ENCODE data around the gene RHOB.
"Not testable (repeated sequence)": the region's sequence is repeated elsewhere in the genome, so short reads cannot be mapped to it uniquely, and the experiment has no call there.

Gene RHOB

GRCh38 chr2:20422402-20423271 lies 24.2 kb upstream of the RHOB start:
- peak; percentile 6 for DNase-seq (ENCODE audit: low spot score)

DNA sequence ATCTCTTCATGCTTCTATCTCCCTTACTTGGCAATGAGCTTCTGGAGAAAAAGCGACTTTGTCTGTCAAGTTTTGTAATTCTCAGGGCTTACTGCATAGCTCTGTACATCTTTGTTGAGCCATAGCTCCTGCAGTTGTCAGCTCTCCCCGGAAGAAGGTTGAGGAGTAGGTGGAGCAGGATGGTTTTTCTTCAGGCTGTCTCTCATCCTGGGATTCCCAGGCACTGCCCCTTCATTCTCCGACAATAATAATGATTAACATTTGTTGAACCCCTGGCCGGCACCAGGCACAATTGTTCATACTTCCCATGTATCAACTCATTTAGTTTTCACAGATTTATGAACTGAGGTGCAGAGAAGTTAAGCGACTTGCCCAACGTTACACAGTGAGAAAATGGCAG lies 23.5 kb upstream of the RHOB start:
- no peak for DNase-seq (ENCODE audit: low spot score)

DNA sequence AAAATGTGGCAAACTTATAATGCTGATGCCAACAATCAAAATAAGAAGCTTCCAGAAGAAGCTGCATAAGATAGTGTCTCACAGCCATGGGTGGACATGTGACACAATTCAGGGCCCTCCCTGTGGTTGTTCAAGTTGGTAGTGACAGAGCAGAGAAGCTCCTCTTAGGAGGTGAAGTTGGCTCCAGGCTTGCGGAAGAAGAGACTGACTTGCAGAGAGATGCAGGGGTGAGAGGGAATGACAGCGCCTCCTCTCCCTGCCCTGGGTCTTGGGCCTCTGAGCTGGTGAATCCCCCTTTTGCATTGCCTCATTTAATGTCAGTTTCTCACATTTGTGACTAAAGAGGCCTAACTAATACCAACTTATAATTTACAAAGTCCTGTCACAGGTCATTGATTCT lies 23.0 kb upstream of the RHOB start:
- no peak for DNase-seq (ENCODE audit: low spot score)

- DNase-seq (ENCODE audit: low spot score) = no peak
Observed at GRCh38 chr2:20424300-20425290, 22.3 kb upstream of the RHOB start.

GRCh38 chr2:20425371-20425881 lies 21.4 kb upstream of the RHOB start:
- DNase-seq (ENCODE audit: low spot score) = no peak

GRCh38 chr2:20425884-20426283 lies 21.0 kb upstream of the RHOB start:
- DNase-seq (ENCODE audit: low spot score) = no peak

GRCh38 chr2:20427931-20428526 lies 18.8 kb upstream of the RHOB start:
- DNase-seq (ENCODE audit: low spot score) = no peak

DNA sequence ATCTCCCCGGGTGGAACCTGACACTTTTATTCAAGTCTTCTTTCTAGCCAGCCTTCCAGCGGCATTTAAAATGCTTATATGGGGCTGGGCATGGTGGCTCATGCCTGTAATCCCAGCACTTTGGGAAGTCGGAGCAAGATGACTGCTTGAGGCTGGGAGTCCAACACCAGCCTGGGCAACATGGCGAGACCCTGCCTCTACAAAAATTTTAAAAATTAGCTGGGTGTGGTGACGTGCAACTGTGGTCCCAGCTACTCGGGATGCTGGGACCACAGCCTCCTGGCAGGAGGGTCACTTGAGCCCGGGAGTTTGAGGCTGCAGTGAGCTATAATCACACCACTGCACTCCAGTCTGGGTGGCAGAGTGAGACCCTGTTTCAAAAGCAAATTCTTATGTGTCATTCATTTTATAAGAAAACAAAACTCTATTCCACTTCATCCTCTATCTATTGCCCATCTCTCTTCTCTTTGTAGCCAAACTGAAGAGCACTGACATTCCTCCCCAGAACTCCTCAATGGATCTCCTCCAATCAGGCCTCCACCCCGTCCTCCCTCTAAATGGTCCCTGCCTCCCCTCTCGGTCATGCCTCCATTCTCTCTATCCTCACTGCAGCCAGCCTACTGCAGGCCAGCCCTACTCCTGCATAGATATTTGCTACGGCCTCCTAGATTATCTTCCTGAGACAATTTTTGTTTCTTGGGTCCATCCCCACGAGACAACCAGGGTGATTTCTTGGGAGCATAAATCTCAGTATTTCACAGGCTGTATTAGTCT lies 18.0 kb upstream of the RHOB start:
- no peak for DNase-seq (ENCODE audit: low spot score)

- DNase-seq (ENCODE audit: low spot score) = no peak
Observed at GRCh38 chr2:20429528-20429927, 17.3 kb upstream of the RHOB start.

GRCh38 chr2:20430035-20430434 lies 16.8 kb upstream of the RHOB start:
- DNase-seq (ENCODE audit: low spot score) = no peak

GRCh38 chr2:20430461-20431300 lies 16.2 kb upstream of the RHOB start:
- DNase-seq (ENCODE audit: low spot score) = no peak

DNA sequence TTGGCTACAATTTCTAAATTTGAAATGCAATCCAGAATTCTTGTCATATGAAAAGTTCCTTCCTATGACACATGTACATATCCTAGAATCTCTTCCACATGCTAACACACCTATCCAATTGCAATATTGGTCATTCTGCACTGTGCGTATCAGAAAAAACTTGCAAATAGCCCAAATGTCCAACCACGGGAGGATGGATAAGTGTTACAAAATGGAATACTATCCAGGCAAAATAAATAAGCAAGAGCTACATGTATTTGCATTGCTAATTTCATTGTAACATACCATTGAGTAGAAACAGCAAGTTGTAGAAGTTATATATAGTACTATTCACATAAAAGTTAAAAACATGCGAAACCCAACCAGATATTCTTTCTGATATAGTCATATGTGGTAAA lies 15.6 kb upstream of the RHOB start:
- no peak for DNase-seq (ENCODE audit: low spot score)

DNA sequence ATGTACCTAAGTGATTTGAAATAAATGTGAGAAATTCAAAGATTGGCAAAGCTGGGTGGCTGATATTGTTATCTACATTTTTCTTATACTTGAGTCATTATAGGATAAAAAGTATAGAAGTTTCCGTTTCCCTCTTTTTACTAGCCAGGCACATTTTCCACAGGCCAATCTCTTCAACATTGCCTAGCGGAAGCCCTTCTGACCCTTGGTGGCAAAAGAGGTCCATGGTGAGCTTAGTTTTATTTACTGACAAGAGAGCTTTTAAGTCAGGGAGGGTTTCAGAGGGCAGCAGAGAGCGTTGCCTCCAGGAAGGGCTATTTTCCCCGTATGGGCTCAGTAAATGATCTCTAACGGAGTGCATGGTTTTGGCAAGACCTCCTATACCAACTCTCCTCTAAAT lies 15.1 kb upstream of the RHOB start:
- no peak for DNase-seq (ENCODE audit: low spot score)

DNA sequence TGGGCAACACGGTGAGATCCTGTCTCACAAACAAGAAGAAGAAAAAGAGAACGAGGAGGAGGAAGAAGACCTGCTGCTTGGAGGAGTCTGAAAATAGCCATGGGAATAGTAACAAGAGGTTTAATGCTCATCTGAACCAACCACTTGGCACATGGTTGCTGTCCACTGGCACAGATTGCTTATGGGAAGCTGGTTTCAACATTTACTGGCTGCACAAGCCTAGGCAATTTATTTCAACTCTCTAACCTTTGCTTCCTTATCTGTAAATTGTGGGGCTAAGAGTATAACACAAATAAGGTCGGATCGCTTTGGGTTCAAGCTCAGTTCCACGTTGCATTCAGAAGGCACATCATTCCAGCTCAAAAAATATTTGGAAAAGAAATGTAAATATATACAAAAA lies 14.2 kb upstream of the RHOB start:
- no peak for DNase-seq (ENCODE audit: low spot score)

- no peak for DNase-seq (ENCODE audit: low spot score)
Observed at GRCh38 chr2:20433249-20433648, 13.6 kb upstream of the RHOB start.

DNA sequence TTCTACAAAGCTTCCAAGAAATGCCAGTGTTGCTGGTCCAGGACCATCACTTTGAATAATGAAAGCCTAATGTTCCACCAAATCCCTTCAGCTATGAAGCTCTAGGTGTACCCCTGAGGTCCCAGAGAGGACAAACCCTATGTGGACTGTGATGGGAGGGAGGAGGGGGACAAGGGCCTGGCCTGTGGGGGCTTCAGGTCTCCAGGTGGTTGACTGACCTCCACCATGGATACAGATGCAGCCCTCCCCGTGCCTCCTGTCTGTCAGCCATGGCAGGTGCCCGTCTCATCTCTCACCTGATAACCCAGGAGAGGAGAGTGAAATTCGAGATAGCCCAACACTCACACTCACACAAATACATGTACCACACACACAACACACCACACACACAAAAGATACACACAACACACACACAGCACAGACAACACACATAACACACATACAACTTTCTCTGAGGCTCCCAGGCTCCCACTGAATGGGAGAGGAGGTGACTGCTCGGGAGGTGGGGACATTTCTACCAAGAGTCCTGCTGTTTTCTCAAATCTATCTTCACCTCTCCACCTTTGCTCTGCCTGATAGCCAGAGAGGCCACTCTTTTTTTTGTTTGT lies 12.8 kb upstream of the RHOB start:
- DNase-seq (ENCODE audit: low spot score) = no peak

- DNase-seq (ENCODE audit: low spot score) = no peak
Observed at GRCh38 chr2:20434588-20435294, 12.1 kb upstream of the RHOB start.

DNA sequence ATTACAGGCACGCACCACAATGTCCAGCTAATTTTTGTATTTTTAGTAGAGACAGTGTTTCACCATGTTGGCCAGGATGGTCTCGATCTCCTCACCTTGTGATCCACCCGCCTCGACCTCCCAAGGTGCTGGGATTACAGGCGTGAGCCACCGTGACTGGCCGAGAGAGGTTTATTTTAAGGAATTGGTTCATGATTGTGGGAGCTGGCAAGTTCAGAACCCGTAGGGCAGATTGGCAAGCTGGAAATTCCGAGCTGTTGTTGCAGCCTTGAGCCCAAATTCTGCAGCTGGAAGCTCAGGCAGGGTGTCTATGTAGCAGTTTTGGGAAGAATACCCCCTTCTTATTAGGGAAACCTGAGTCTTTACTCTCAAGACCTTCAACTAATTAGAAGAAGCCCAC lies 11.4 kb upstream of the RHOB start:
- not testable (repeated sequence) for DNase-seq (ENCODE audit: low spot score)

GRCh38 chr2:20436716-20437470 lies 10.0 kb upstream of the RHOB start:
- DNase-seq (ENCODE audit: low spot score) = no peak
